GM12873 (cell line): Measurements from ENCODE around the gene TRAF3.

Experiments
- TF ChIP-seq, protein P1 (sequence below): IDR thresholded peaks from 2 replicates; pipeline ENCODE4 v1.5.1; 2012; ENCODE audit warnings: low read depth, mild to moderate bottlenecking, moderate library complexity, low read length, control low read depth; ENCODE audit not compliant: insufficient read depth; ENCODE audit errors: missing control alignments

TRAF3 gene

GRCh38 chr14:102883089-102883541 is 105.9 kb downstream of the TRAF3 start:
- TF ChIP-seq, protein P1, sequence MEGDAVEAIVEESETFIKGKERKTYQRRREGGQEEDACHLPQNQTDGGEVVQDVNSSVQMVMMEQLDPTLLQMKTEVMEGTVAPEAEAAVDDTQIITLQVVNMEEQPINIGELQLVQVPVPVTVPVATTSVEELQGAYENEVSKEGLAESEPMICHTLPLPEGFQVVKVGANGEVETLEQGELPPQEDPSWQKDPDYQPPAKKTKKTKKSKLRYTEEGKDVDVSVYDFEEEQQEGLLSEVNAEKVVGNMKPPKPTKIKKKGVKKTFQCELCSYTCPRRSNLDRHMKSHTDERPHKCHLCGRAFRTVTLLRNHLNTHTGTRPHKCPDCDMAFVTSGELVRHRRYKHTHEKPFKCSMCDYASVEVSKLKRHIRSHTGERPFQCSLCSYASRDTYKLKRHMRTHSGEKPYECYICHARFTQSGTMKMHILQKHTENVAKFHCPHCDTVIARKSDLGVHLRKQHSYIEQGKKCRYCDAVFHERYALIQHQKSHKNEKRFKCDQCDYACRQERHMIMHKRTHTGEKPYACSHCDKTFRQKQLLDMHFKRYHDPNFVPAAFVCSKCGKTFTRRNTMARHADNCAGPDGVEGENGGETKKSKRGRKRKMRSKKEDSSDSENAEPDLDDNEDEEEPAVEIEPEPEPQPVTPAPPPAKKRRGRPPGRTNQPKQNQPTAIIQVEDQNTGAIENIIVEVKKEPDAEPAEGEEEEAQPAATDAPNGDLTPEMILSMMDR, result no peak

DNA sequence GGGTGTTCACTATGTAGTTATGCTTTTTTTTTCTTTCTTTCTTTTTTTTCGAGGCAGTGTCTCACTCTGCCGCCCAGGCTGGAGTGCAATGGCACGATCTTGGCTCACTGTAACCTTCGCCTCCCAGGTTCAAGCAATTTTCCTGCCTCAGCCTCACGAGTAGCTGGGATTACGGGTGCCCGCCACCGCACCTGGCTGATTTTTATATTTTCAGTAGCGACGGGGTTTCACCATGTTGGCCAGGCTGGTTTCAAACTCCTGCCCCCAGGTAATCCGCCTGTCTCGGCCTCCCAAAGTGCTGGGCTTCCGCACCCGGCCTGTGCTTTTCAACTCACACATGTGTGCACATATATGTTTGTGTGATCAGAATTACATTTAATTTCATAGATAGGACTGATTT is 106.3 kb downstream of the TRAF3 start:
- TF ChIP-seq, protein P1, result no peak

- TF ChIP-seq, protein P1, result no peak
Observed at GRCh38 chr14:102885737-102886447, 108.6 kb downstream of the TRAF3 start.

- TF ChIP-seq, protein P1, result no peak
Observed at GRCh38 chr14:102888748-102889147, 111.5 kb downstream of the TRAF3 start.

DNA sequence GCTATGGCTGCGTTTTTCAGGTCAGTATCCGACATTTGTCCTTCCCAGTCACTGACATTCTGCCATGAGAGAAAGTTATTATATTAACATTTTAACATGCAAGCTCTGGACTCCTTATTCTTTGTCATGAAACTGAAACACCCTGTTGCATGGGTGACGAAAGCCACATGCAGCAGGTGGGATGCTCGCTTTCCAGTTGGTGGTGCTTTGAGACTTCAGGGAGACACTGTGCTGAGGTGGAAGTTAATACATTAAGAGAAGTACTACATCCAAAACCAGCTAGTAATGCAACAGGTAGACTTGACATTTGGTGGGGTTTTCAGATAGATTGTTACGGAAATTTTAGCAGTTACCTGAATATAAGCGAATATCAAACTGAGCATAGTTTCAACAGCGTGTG is 112.4 kb downstream of the TRAF3 start:
- TF ChIP-seq, protein P1, result no peak

DNA sequence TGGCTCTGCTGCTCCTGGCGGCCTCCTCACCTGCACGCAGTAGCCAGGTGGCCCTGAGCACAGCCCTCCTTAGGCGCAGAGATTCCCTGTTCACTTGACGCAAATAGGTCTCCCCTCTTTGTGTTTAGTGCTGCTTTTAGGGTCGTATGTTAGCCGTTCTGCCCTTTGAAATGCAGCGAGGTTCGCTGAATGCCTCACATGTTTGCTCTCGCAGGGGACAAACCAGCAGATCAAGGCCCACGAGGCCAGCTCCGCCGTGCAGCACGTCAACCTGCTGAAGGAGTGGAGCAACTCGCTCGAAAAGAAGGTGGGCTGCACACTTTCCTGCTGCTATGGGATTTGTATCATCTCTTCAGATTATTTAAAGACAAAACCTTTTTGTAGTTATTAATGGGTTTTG is 113.9 kb downstream of the TRAF3 start:
- TF ChIP-seq, protein P1, result no peak

DNA sequence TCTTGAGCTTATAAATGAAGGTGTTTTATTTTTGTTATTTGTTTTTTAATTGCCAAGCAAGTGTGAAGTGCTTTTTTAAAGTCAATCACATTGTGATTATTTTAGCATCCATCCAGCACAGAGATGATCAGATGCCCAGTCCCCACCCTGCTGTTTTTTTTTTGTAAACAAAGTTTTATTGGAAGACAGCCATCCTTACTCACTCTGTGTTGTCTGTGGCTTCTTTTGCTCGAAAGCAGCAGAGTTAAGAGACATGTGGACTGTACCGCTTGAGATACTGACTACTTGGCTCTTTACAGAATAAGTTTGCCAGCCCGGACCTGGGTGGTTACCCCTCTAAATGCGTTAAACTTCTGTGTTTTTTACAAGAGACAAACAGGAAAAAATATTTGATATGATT is 114.3 kb downstream of the TRAF3 start:
- TF ChIP-seq, protein P1, result no peak
